Measurements from ENCODE around the gene FBXO28.

DNA sequence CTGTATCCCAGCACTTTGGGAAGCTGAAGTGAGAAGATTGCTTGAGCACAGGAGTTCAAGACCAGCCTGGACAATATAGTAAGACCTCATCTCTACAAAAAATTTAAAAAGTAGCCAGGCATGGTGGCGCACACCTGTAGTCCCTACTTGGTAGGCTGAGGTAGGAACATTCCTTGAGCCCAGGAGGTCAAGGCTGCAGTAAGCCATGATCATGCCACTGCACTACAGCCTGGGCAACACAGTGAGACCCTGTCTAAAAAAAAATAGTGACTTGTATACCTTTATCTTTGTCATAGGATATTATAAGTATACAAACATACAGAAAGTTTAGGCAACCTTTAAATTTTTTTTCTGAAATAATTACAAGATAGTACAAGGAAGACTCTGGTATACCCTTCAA lies 3.9 kb upstream of the FBXO28 start:
- TF ChIP-seq POLR2A (IDR thresholded peaks at IDR 0.05): no peak
- TF ChIP-seq, protein P1, sequence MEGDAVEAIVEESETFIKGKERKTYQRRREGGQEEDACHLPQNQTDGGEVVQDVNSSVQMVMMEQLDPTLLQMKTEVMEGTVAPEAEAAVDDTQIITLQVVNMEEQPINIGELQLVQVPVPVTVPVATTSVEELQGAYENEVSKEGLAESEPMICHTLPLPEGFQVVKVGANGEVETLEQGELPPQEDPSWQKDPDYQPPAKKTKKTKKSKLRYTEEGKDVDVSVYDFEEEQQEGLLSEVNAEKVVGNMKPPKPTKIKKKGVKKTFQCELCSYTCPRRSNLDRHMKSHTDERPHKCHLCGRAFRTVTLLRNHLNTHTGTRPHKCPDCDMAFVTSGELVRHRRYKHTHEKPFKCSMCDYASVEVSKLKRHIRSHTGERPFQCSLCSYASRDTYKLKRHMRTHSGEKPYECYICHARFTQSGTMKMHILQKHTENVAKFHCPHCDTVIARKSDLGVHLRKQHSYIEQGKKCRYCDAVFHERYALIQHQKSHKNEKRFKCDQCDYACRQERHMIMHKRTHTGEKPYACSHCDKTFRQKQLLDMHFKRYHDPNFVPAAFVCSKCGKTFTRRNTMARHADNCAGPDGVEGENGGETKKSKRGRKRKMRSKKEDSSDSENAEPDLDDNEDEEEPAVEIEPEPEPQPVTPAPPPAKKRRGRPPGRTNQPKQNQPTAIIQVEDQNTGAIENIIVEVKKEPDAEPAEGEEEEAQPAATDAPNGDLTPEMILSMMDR (IDR thresholded peaks at IDR 0.05): no peak

All from esophagus squamous epithelium (tissue), 4 donors.